ENCODE data around the gene NFYC.

- TF ChIP-seq CTCF (IDR thresholded peaks at IDR 0.05) (no peak), POLR2A (IDR thresholded peaks at IDR 0.05) (no peak)
These were observed 60.3 kb downstream of the NFYC start for GRCh38 chr1:40751802-40752201.

Measured in heart left ventricle (tissue), 13 donors.